Neuronal stem cell (in vitro differentiated cells): ENCODE measurements around the gene LCA5.

Source experiments
- DNase-seq: peaks from one replicate; pipeline ENCODE4 v3.0.0-alpha.2; 2013; ENCODE audit warnings: low spot score
- H2AFZ ChIP-seq: one replicate; pipeline ENCODE4 v1.6.1; 2013; ENCODE audit warnings: mild to moderate bottlenecking, low read length, inconsistent platforms
- H2AK5ac ChIP-seq: 2 replicates; pipeline ENCODE4 v1.6.1; 2013; ENCODE audit warnings: low read depth, mild to moderate bottlenecking, inconsistent platforms, low read length, moderate library complexity, mixed read lengths
- H2BK120ac ChIP-seq: 2 replicates; pipeline ENCODE4 v1.6.1; 2013; ENCODE audit warnings: low read depth, mild to moderate bottlenecking, inconsistent platforms, low read length, moderate library complexity, mixed read lengths
- H2BK12ac ChIP-seq: one replicate; pipeline ENCODE4 v1.6.1; 2013; ENCODE audit warnings: low read length, inconsistent platforms
- H2BK15ac ChIP-seq: 2 replicates; pipeline ENCODE4 v1.6.1; 2013; ENCODE audit warnings: mild to moderate bottlenecking, low read length, inconsistent platforms, mixed read lengths
- H2BK5ac ChIP-seq: one replicate; pipeline ENCODE4 v1.6.1; 2013; ENCODE audit warnings: inconsistent platforms, mild to moderate bottlenecking, low read length, moderate library complexity
- H3K14ac ChIP-seq: one replicate; pipeline ENCODE4 v1.6.1; 2013; ENCODE audit warnings: low read length, inconsistent platforms
- H3K18ac ChIP-seq: 2 replicates; pipeline ENCODE4 v1.6.1; 2013; ENCODE audit warnings: low read length, inconsistent platforms
- H3K23ac ChIP-seq: 2 replicates; pipeline ENCODE4 v1.6.1; 2013; ENCODE audit warnings: low read depth, mild to moderate bottlenecking, mixed read lengths, low read length, inconsistent platforms; ENCODE audit not compliant: poor library complexity
- H3K27ac ChIP-seq: replicated peaks from 3 replicates; pipeline ENCODE4 v1.5.1; 2013; ENCODE audit warnings: low read length, inconsistent platforms
- H3K27me3 ChIP-seq, 3 experiments: 2 replicates each; pipeline ENCODE4 v1.6.1; 2013; ENCODE audit warnings: low read length in 3 of 3, mild to moderate bottlenecking in 2 of 3, inconsistent platforms in 1 of 3, low read depth in 1 of 3, mixed read lengths in 1 of 3, moderate library complexity in 1 of 3; ENCODE audit not compliant: control insufficient read depth in 3 of 3, insufficient read depth in 3 of 3
- H3K36me3 ChIP-seq, 2 donors: replicated peaks in 1 of 2; 2 replicates each; pipeline ENCODE4 v1.6.1; 2013; ENCODE audit warnings: low read length in 2 of 2; ENCODE audit not compliant: control insufficient read depth in 2 of 2, insufficient read depth in 2 of 2
- H3K4ac ChIP-seq: 2 replicates; pipeline ENCODE4 v1.6.1; 2013; ENCODE audit warnings: inconsistent platforms, mild to moderate bottlenecking, low read length, moderate library complexity
- H3K4me1 ChIP-seq, 2 donors: 1 replicate in 1 of 2; 2 replicates in 1 of 2; pipeline ENCODE4 v1.6.1; 2013; ENCODE audit warnings: low read length in 2 of 2, low read depth in 1 of 2; ENCODE audit not compliant: control insufficient read depth in 2 of 2, insufficient read depth in 1 of 2
- H3K4me2 ChIP-seq: one replicate; pipeline ENCODE4 v1.6.1; 2013; ENCODE audit warnings: mild to moderate bottlenecking, low read length, inconsistent platforms; ENCODE audit not compliant: insufficient read depth, poor library complexity, severe bottlenecking
- H3K4me3 ChIP-seq, 2 donors: 2 replicates each; pipeline ENCODE4 v1.5.1; 2013; ENCODE audit warnings: low read length in 2 of 2, mild to moderate bottlenecking in 2 of 2, inconsistent platforms in 1 of 2, moderate library complexity in 1 of 2
- H3K79me1 ChIP-seq: one replicate; pipeline ENCODE4 v1.6.1; 2013; ENCODE audit warnings: low read depth, mild to moderate bottlenecking, inconsistent platforms, low read length, moderate library complexity
- H3K9ac ChIP-seq: one replicate; pipeline ENCODE4 v1.6.1; 2013; ENCODE audit warnings: mild to moderate bottlenecking, low read depth, low read length, inconsistent platforms; ENCODE audit not compliant: poor library complexity
- H3K9me3 ChIP-seq, 2 donors: replicated peaks in 1 of 2; 2 replicates each; pipeline versions ENCODE3 to v1.6.1; 2013; ENCODE audit warnings: low read length in 2 of 2, mild to moderate bottlenecking in 2 of 2, inconsistent platforms in 1 of 2, low read depth in 1 of 2, mixed read lengths in 1 of 2, moderate library complexity in 1 of 2; ENCODE audit not compliant: control insufficient read depth in 2 of 2, insufficient read depth in 1 of 2
- H4K8ac ChIP-seq: one replicate; pipeline ENCODE4 v1.6.1; 2013; ENCODE audit warnings: low read depth, mild to moderate bottlenecking, inconsistent platforms, low read length, moderate library complexity
- H4K91ac ChIP-seq: one replicate; pipeline ENCODE4 v1.6.1; 2013; ENCODE audit warnings: low read length, low read depth, mild to moderate bottlenecking, inconsistent platforms; ENCODE audit not compliant: poor library complexity
- WGBS, 2 donors: extraction: QIAGEN DNeasy Blood & Tissue Kit; methylation state at CpG; one replicate each; pipeline ENCODE4 v1.1.7; 2013; ENCODE audit warnings: missing lambda C conversion rate in 2 of 2, mixed read lengths in 1 of 2; ENCODE audit not compliant: insufficient read length in 2 of 2, insufficient replicate concordance in 1 of 2; ENCODE audit errors: extremely low coverage in 2 of 2; 5-methylcytosine and 5-hydroxymethylcytosine counted together

LCA5 gene

GRCh38 chr6:79468587-79468986 is 68.6 kb downstream of the LCA5 start:
- Histone ChIP-seq H3K18ac (no peak overlapping the region), H3K4me2 (no peak overlapping the region), H3K4me1 (no peaks in the 10 kb centered on the region), H2BK120ac (no peak overlapping the region), H3K27me3 (no peaks in the 10 kb centered on the region), H2AFZ (no peak overlapping the region), H3K9ac (no peak overlapping the region), H3K4ac (no peak overlapping the region), H3K23ac (no peak overlapping the region), H2BK15ac (no peak overlapping the region), H2AK5ac (no peak overlapping the region), H2BK12ac (no peak overlapping the region), H3K36me3 (no peaks in the 10 kb centered on the region), H2BK5ac (no peak overlapping the region), H4K8ac (no peak overlapping the region), H3K79me1 (no peaks in the 10 kb centered on the region), H3K14ac (no peak overlapping the region), H4K91ac (no peak overlapping the region), H3K9me3 (peaks cover 0 to 1% of the 10 kb centered on the region in 2 donors), H3K4me3 (no peak overlapping the region), H3K27ac (no peak overlapping the region)
- WGBS, 2 donors = 100% methylated on average over 1 of the region's 8 CpGs; no CpG with 5 or more reads in 1 of the 2 donors
- no peak for DNase-seq

- H3K27me3 ChIP-seq = no peaks in the 10 kb centered on the region
- no peak for DNase-seq
- no CpG with 5 or more reads among the region's 2 CpGs for WGBS, 2 donors
- no peak overlapping the region for H2BK120ac ChIP-seq
- no peaks in the 10 kb centered on the region for H3K79me1 ChIP-seq
- no peaks in the 10 kb centered on the region for H3K36me3 ChIP-seq
- H2BK12ac ChIP-seq = no peak overlapping the region
- no peak overlapping the region for H2BK5ac ChIP-seq
- no peak overlapping the region for H2AK5ac ChIP-seq
- no peak overlapping the region for H3K27ac ChIP-seq
- no peak overlapping the region for H3K23ac ChIP-seq
- H3K9ac ChIP-seq = no peak overlapping the region
- H4K91ac ChIP-seq = no peak overlapping the region
- no peak overlapping the region for H3K18ac ChIP-seq
- no peaks in the 10 kb centered on the region for H3K4me1 ChIP-seq
- H3K4me3 ChIP-seq = no peak overlapping the region
- H3K4me2 ChIP-seq = no peak overlapping the region
- no peak overlapping the region for H3K4ac ChIP-seq
- H3K9me3 ChIP-seq = peaks cover 0 to 1% of the 10 kb centered on the region in 2 donors
- H3K14ac ChIP-seq = no peak overlapping the region
- H2BK15ac ChIP-seq = no peak overlapping the region
- H4K8ac ChIP-seq = no peak overlapping the region
- no peak overlapping the region for H2AFZ ChIP-seq
These were observed 69.1 kb downstream of the LCA5 start for GRCh38 chr6:79468116-79468515.

- H3K4me1 ChIP-seq = no peaks in the 10 kb centered on the region
- no peaks in the 10 kb centered on the region for H3K79me1 ChIP-seq
- H3K23ac ChIP-seq = no peak overlapping the region
- no peak overlapping the region for H2BK12ac ChIP-seq
- no peak overlapping the region for H2BK15ac ChIP-seq
- H2BK120ac ChIP-seq = no peak overlapping the region
- H2BK5ac ChIP-seq = no peak overlapping the region
- H3K14ac ChIP-seq = no peak overlapping the region
- peak overlapping the region; percentile 63 for H2AFZ ChIP-seq
- H4K91ac ChIP-seq = no peak overlapping the region
- no peak overlapping the region for H4K8ac ChIP-seq
- no peaks in the 10 kb centered on the region for H3K27me3 ChIP-seq
- H3K36me3 ChIP-seq = no peaks in the 10 kb centered on the region
- H3K4me3 ChIP-seq = no peak overlapping the region
- H3K9me3 ChIP-seq = peaks cover 0 to 1% of the 10 kb centered on the region in 2 donors
- no peak overlapping the region for H2AK5ac ChIP-seq
- DNase-seq = no peak
- no CpG with 5 or more reads among the region's 2 CpGs for WGBS, 2 donors
- H3K9ac ChIP-seq = no peak overlapping the region
- H3K18ac ChIP-seq = no peak overlapping the region
- no peak overlapping the region for H3K4ac ChIP-seq
- no peak overlapping the region for H3K27ac ChIP-seq
- no peak overlapping the region for H3K4me2 ChIP-seq
These were observed 69.5 kb downstream of the LCA5 start for GRCh38 chr6:79467716-79468115.

- WGBS, 2 donors = no CpG with 5 or more reads among the region's 6 CpGs
These were observed 70.9 kb downstream of the LCA5 start for GRCh38 chr6:79466207-79466834.

More at GRCh38 chr6:79466207-79466834, 70.9 kb downstream of the LCA5 start:
- Histone ChIP-seq H3K79me1 (no peaks in the 10 kb centered on the region), H3K4me3 (no peak overlapping the region), H3K4me2 (no peak overlapping the region), H3K18ac (no peak overlapping the region), H3K9ac (no peak overlapping the region), H3K23ac (no peak overlapping the region), H3K27me3 (no peaks in the 10 kb centered on the region), H3K27ac (no peak overlapping the region), H2AK5ac (no peak overlapping the region), H3K9me3 (peaks cover 0 to 1% of the 10 kb centered on the region in 2 donors), H3K14ac (no peak overlapping the region), H2AFZ (no peak overlapping the region), H2BK120ac (no peak overlapping the region), H2BK15ac (no peak overlapping the region), H3K4me1 (no peaks in the 10 kb centered on the region), H3K4ac (no peak overlapping the region), H2BK5ac (no peak overlapping the region), H2BK12ac (no peak overlapping the region), H4K91ac (no peak overlapping the region), H3K36me3 (no peaks in the 10 kb centered on the region), H4K8ac (no peak overlapping the region)
- DNase-seq = peak; percentile 8
